ENCODE measurements around the gene EXD3. TPM values are rescaled to one million over a fixed set of nuclear protein-coding genes. Genes with fewer than 3 reads are reported as not detected.
"Not testable (repeated sequence)": the region's sequence is repeated elsewhere in the genome, so short reads cannot be mapped to it uniquely, and the experiment has no call there.

The EXD3 gene, protein sequence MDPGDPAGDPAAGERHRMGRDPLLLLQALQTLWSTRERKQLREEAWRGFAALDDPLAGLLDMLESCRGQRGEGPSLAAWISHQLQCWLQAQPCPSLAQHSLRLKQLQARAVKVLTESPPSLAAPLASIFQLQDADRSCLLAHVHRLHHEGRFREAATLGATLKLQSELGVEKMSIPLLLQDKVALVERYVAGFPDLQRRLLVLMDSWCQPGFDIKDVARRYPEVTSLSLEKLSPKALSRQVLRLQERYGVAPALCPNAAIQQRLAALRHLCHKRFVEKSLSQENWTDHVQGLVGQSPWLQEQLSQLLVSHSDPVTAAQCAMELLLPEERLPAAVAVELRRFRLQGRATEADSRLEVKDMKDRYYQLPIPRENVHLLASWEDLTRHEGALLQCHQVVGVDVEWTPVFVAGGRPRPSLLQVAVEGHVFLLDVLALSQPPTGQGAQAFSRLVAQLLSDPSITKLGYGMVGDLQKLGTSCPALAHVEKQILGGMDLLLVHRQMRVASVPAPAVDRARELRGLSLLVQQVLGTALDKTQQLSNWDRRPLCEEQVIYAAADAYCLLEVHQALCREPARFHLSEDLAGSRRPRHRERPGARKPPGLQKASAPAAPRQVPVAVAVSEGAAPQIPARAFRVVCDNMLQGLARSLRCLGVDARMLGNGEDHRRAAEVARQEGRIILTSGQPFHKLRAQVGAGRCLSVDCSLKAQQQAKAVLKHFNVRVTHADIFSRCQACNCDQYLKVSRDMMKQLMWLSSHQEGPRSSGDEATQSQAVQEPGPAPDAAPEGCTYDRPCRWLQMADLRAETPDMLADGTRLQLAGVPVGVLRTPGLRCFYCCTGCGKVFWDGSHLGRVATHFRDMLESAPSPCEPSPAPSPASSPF
- 10 to 100 TPM; 13.8 to 25.7 (median 17.7) TPM for total RNA-seq

DNA sequence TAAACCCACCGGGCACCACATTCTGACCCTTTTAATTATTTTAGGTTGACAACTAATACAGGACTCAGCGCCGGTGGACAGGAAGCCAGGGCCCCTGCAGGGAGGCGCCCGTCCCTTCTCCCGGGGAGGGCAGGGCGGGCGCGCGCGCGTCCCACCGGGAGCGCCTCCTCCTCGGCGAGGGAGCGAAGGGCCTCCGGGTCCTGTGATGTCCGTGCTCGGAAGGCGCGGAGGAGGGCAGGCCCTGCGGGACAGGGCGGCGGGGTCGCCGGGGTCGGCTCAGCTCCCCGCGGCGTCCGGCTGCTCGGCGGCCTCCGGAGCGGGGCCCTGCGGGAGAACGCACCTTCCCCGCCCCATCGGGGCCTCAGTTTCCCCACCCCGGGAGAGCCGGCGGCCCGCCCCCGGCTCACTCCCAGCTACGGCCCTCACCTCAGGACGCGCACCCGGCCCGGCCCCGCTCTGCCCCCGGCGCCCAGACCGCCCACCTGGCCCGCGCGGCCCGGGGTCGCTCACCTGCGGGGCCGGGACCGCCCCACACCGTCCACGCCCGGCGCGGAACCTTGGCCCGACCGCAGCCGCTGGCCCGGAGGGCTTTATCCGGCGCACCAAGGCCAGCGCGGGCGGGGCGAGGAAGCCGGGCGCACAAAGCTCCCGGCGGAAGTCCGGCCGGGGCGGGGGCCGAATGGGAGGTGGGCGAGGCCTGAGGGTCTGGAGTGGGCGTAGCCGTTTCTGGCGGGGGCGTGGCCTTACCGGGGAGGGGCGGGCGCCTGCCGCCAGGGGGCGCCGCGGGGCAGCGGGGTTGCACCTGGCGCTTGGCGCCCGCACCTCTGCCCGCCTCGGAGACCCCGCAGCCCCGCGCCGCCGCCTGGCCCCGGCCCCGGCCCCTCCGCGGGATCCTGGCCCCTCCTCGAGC, at the start of gene EXD3, which contains the start of gene NOXA1:
EXD3 (minus strand) TSS at position 559 of the 910 bp plus-strand sequence. CDS start 27,805 bp downstream, outside the sequence.
NOXA1 (plus strand) TSS at position 790 of the 910 bp plus-strand sequence. CDS start 137 bp downstream, outside the sequence.
- DNase-seq (ENCODE audit: low spot score in 2 of 2): peak; percentile 78 to 98
- TF ChIP-seq, protein P1, sequence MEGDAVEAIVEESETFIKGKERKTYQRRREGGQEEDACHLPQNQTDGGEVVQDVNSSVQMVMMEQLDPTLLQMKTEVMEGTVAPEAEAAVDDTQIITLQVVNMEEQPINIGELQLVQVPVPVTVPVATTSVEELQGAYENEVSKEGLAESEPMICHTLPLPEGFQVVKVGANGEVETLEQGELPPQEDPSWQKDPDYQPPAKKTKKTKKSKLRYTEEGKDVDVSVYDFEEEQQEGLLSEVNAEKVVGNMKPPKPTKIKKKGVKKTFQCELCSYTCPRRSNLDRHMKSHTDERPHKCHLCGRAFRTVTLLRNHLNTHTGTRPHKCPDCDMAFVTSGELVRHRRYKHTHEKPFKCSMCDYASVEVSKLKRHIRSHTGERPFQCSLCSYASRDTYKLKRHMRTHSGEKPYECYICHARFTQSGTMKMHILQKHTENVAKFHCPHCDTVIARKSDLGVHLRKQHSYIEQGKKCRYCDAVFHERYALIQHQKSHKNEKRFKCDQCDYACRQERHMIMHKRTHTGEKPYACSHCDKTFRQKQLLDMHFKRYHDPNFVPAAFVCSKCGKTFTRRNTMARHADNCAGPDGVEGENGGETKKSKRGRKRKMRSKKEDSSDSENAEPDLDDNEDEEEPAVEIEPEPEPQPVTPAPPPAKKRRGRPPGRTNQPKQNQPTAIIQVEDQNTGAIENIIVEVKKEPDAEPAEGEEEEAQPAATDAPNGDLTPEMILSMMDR (IDR thresholded peaks at IDR 0.05): no peak
- no peak for TF ChIP-seq POLR2A (IDR thresholded peaks at IDR 0.05)
- WGBS, 2 donors: 0 to 1% methylated on average over 20 to 27 of the region's 113 CpGs
- peak within 1 kb of the TSS; percentile 76 for H3K4me3 ChIP-seq (ENCODE audit: low read depth, poor library complexity, severe bottlenecking)
- intact Hi-C loops (cut with DNase I; ENCODE audit: low total_unique reads): no loop called here

DNA sequence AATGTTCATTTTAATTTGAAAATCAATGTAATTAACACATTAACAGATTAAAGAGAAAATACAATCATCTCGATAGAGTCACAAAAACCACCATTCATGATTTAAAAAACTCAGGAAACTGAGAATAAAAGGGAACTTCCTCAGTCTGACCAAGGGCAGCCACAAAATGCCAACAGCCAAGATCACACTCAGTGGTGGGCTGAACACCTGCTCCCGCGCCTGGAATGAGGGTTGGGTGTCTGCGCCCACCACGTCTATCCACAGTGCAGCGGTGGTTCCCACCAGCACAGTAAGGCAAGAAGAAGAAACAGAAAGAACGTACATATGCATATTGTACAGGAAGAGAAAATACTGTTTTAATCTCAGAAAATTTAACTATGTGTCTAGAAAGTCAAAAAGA, 47.8 kb upstream of the EXD3 start:
- WGBS, 2 donors: 75 to 78% methylated on average over 7 of the region's 7 CpGs
- no peak for TF ChIP-seq POLR2A (IDR thresholded peaks at IDR 0.05)
- TF ChIP-seq, protein P1 (IDR thresholded peaks at IDR 0.05): no peak
- intact Hi-C loops (cut with DNase I; ENCODE audit: low total_unique reads): no loop called here
- no peak for DNase-seq (ENCODE audit: low spot score in 2 of 2)
- H3K4me3 ChIP-seq (ENCODE audit: low read depth, poor library complexity, severe bottlenecking): no peak overlapping the region

DNA sequence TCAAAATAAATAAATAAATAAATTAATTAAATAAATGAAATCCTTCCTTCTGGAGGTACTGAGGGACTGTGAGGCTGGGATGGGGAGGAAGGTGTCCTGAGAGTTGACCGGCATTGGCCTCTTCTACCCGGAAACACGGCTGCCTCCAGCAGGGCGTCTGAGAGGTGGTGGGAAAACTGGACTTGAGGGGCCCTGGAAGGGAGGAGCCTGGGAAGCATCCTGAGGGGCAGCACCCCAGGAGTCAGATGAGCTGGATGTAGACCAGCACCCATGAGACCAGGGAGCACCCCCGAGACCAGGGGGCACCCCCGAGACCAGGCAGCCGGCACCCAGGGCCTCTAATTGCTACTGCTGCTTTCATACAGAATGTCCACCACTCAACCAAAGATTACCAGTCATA, 44.9 kb upstream of the EXD3 start:
- DNase-seq (ENCODE audit: low spot score in 2 of 2): no peak
- intact Hi-C loops (cut with DNase I; ENCODE audit: low total_unique reads): no loop called here

DNA sequence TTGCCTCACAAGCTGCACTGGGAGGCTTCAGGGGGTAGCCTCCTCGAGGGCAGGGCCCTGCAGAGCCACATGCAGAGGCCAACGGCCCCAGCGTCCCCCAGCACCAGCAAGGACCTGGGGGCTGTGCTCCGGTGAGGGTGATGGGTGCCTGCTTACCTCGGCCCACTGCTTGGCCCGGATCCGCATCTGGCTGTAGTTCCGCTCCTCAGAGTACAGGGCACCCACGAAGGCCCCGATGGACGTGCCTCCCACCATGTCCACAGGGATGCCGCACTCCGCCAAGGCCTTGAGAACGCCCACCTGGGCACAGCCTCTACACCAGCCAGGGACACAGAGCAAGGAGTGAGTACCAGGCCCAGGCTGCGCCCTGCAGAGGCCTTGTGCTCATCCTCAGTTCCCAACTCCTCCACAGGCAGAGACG, 44.2 kb upstream of the EXD3 start:
- intact Hi-C loops (cut with DNase I; ENCODE audit: low total_unique reads): no loop called here
- H3K4me3 ChIP-seq (ENCODE audit: low read depth, poor library complexity, severe bottlenecking): no peak overlapping the region
- WGBS, 2 donors: 83 to 94% methylated on average over 7 to 16 of the region's 16 CpGs
- TF ChIP-seq, protein P1 (IDR thresholded peaks at IDR 0.05): no peak
- no peak for TF ChIP-seq POLR2A (IDR thresholded peaks at IDR 0.05)
- peak in 1 of 2 donors; percentile 82 for DNase-seq (ENCODE audit: low spot score in 2 of 2)

More for the DNA sequence above, 44.9 kb upstream of the EXD3 start:
- no peak for TF ChIP-seq POLR2A (IDR thresholded peaks at IDR 0.05)
- TF ChIP-seq, protein P1 (IDR thresholded peaks at IDR 0.05): no peak
- WGBS, 2 donors: 92 to 96% methylated on average over 5 to 7 of the region's 7 CpGs
- H3K4me3 ChIP-seq (ENCODE audit: low read depth, poor library complexity, severe bottlenecking): no peak overlapping the region

DNA sequence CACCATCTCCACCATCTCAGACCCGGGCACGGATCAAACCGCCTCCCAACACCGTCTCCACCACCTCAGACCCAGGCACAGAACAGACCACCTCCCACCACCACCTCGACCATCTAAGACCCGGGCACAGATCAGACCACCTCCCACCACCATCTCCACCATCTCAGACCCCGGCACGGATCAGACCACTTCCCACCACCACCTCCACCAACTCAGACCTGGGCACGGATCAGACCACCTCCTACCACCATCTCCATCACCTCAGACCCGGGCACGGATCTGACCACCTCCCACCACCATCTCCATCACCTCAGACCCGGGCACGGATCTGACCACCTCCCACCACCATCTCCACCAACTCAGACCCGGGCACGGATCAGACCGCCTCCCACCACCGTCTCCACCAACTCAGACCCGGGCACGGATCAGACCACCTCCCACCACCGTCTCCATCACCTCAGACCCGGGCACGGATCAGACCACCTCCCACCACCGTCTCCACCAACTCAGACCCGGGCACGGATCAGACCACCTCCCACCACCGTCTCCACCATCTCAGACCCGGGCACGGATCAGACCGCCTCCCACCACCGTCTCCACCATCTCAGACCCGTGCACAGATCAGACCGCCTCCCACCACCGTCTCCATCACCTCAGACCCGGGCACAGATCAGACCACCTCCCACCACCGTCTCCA, 43.6 kb upstream of the EXD3 start:
- DNase-seq (ENCODE audit: low spot score in 2 of 2); H3K4me3 ChIP-seq (ENCODE audit: low read depth, poor library complexity, severe bottlenecking); intact Hi-C loops (cut with DNase I; ENCODE audit: low total_unique reads): not testable (repeated sequence)
- WGBS, 2 donors: 91% methylated on average over 35 of the region's 35 CpGs
